Measurements from ENCODE around the gene S100A2. TPM values are rescaled to one million over a fixed set of nuclear protein-coding genes. Genes with fewer than 3 reads are reported as not detected.

The S100A2 gene
- total and polyA plus RNA-seq, 4 experiments from 2014 or later: 0.87 to 1.7 (median 1.0) TPM; not detected in 1

DNA sequence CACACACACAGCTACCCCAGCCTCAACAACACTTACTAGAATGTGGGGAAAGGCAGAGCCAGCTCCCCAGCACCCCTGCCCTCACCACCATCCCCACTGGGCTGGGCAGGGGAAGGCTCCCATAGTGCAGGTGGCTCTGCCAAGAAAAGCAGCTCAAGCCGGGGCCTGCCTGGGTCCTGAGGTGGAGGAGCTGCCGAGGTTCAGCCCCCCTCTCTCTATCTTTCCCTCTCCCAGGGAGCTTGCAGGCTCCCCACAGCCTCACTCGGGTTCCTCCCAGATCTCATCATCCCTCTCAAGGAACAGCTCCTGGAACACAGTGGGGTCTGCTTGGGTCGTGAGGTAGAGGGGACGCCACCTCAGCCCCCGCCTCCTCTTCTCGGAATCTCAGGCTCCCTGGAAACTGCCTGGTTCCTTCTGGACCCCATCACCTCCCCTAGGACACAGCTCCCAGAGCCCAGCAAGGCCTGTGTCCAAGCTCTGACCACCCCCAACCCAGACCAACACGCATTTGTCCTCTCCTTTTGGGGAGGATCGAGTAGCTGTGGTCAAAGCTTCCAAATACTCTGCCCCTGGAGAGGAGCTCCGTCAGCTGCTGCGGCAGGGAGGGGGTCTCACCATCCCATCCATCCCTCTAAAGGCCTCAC is 46.6 kb upstream of the S100A2 start:
- no peak for DNase-seq
- no peak overlapping the region for H3K4me3 ChIP-seq (ENCODE audit: low read length in 2 of 2)
- no peaks in the 10 kb centered on the region for H3K4me1 ChIP-seq (ENCODE audit: insufficient read depth, low read length)
- POLR2A ChIA-PET (ENCODE audit: partially characterized antibody): no interaction called here
- no peak overlapping the region for H3K4me3 Mint-ChIP-seq
- H3K36me3 ChIP-seq (ENCODE audit: insufficient read depth, low read length): no peaks in the 10 kb centered on the region
- H3K27ac ChIP-seq (ENCODE audit: low read depth, low read length): no peak overlapping the region
- H3K4me1 Mint-ChIP-seq: peaks cover 0 to 1% (median 0%) of the 10 kb centered on the region in 4 donors
- H3K9me3 ChIP-seq (ENCODE audit: control insufficient read depth in 1 of 2, low read length in 2 of 2): no peaks in the 10 kb centered on the region
- H3K27ac Mint-ChIP-seq: no peak overlapping the region
- no peaks in the 10 kb centered on the region for H3K36me3 Mint-ChIP-seq
- intact Hi-C loops (cut with micrococcal nuclease): no loop called here
- CTCF ChIA-PET (ENCODE audit: partially characterized antibody): interaction anchor here (1.2 to 1.9 kb wide), 2 partner anchors 101 to 117 kb away, joined by 4 to 5 read pairs; no protein-coding TSS in a partner anchor
- no peaks in the 10 kb centered on the region for H3K27me3 ChIP-seq (ENCODE audit: insufficient read depth, low read length)
- peaks cover 0 to 1% (median 0%) of the 10 kb centered on the region in 8 donors for H3K9me3 Mint-ChIP-seq
- H3K27me3 Mint-ChIP-seq: peaks cover 0 to 1% of the 10 kb centered on the region in 2 donors

DNA sequence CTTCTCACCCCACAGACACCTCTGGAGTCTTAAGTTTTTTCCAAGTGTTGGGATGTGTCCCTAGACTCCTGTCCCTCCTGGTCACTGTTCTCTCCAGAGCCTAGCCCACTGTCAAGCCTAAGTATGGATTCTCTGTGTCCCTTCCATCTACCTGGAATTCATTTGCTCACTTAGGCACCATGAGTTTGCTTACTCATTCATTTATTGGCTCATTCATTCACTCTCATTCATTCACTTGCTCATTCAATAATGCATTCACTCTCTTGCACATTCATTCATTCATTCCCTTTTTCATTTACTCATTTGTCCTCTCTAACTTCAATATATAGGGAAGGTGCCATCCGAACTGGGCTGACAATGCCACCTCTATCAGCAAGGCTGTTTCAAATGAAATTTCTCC is 45.7 kb upstream of the S100A2 start:
- Mint-ChIP-seq H3K9me3 (peaks cover 0 to 1% (median 0%) of the 10 kb centered on the region in 8 donors), H3K4me1 (peaks cover 0 to 1% (median 0%) of the 10 kb centered on the region in 4 donors), H3K27ac (peak overlapping the region in 1 of 7 donors; percentile 57), H3K36me3 (no peaks in the 10 kb centered on the region), H3K27me3 (peaks cover 0 to 1% of the 10 kb centered on the region in 2 donors), H3K4me3 (no peak overlapping the region)
- H3K36me3 ChIP-seq (ENCODE audit: insufficient read depth, low read length): no peaks in the 10 kb centered on the region
- intact Hi-C loops (cut with micrococcal nuclease): no loop called here
- CTCF ChIA-PET (ENCODE audit: partially characterized antibody): interaction anchor here (1.9 kb wide), 1 partner anchor 116 kb away, joined by 5 read pairs; no protein-coding TSS in a partner anchor
- no peaks in the 10 kb centered on the region for H3K9me3 ChIP-seq (ENCODE audit: control insufficient read depth in 1 of 2, low read length in 2 of 2)
- no peak for DNase-seq
- no peak overlapping the region for H3K4me3 ChIP-seq (ENCODE audit: low read length in 2 of 2)
- no peak overlapping the region for H3K27ac ChIP-seq (ENCODE audit: low read depth, low read length)
- no peaks in the 10 kb centered on the region for H3K27me3 ChIP-seq (ENCODE audit: insufficient read depth, low read length)
- POLR2A ChIA-PET (ENCODE audit: partially characterized antibody): no interaction called here
- no peaks in the 10 kb centered on the region for H3K4me1 ChIP-seq (ENCODE audit: insufficient read depth, low read length)

DNA sequence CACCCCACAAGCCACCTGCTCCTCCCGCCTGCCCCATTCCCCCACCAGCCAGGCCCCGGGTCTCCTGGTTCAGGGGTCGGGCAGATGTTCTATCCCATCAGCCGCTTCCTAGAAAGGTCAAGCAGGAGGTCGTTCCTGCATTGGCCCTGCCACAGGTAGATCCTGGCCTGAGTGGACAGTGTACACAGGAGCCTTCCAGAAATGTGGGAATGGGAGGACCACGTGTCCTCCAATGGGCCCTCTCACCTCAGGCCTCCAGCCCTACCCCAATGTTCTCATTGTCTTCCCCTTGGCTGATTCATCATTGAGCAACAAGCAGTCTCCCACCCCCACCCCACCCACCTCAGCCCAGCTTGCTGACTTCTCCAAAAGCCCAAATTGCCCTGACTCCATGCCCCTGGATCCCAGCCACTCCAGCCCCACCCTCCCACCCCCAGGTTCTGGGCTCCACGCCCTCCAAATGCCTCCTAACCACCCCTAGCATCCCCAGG is 45.2 kb upstream of the S100A2 start:
- no peaks in the 10 kb centered on the region for H3K27me3 ChIP-seq (ENCODE audit: insufficient read depth, low read length)
- intact Hi-C loops (cut with micrococcal nuclease): no loop called here
- peaks cover 0 to 1% (median 0%) of the 10 kb centered on the region in 4 donors for H3K4me1 Mint-ChIP-seq
- no peak for DNase-seq
- peaks cover 0 to 1% of the 10 kb centered on the region in 2 donors for H3K27me3 Mint-ChIP-seq
- H3K4me3 Mint-ChIP-seq: no peak overlapping the region
- H3K9me3 Mint-ChIP-seq: peaks cover 0 to 1% (median 0%) of the 10 kb centered on the region in 8 donors
- POLR2A ChIA-PET (ENCODE audit: partially characterized antibody): no interaction called here
- H3K27ac Mint-ChIP-seq: no peak overlapping the region
- H3K9me3 ChIP-seq (ENCODE audit: control insufficient read depth in 1 of 2, low read length in 2 of 2): no peaks in the 10 kb centered on the region
- H3K4me3 ChIP-seq (ENCODE audit: low read length in 2 of 2): no peak overlapping the region
- H3K27ac ChIP-seq (ENCODE audit: low read depth, low read length): no peak overlapping the region
- CTCF ChIA-PET (ENCODE audit: partially characterized antibody): no interaction called here
- no peaks in the 10 kb centered on the region for H3K36me3 ChIP-seq (ENCODE audit: insufficient read depth, low read length)
- H3K4me1 ChIP-seq (ENCODE audit: insufficient read depth, low read length): no peaks in the 10 kb centered on the region
- H3K36me3 Mint-ChIP-seq: no peaks in the 10 kb centered on the region

DNA sequence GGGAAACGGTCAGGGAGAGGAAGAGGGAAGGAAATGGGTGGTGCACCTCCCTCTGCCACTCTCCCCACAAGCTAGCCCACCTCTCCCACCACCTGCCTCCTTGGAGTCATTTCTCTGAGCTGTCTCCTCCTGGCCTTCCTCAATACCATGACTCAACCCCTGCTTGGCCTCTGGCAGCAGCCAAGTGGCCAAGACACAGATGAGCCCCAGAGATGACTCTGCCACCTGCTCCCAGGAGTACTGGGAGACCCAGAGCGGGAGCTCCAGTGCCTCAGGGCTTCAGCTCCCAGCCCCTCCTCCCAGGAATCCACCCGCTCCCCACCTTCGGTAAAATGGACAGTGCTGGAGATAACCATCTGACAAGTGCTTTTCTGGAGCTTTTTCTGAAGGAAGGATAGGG is 44.7 kb upstream of the S100A2 start:
- Histone ChIP-seq H3K27me3 (ENCODE audit: insufficient read depth, low read length) (no peaks in the 10 kb centered on the region), H3K9me3 (ENCODE audit: control insufficient read depth in 1 of 2, low read length in 2 of 2) (no peaks in the 10 kb centered on the region), H3K27ac (ENCODE audit: low read depth, low read length) (no peak overlapping the region), H3K36me3 (ENCODE audit: insufficient read depth, low read length) (no peaks in the 10 kb centered on the region), H3K4me1 (ENCODE audit: insufficient read depth, low read length) (no peaks in the 10 kb centered on the region), H3K4me3 (ENCODE audit: low read length in 2 of 2) (no peak overlapping the region)
- Mint-ChIP-seq H3K36me3 (no peaks in the 10 kb centered on the region), H3K27ac (no peak overlapping the region), H3K9me3 (peaks cover 0 to 1% (median 0%) of the 10 kb centered on the region in 8 donors), H3K4me1 (peaks cover 0 to 1% (median 0%) of the 10 kb centered on the region in 4 donors), H3K27me3 (peaks cover 0 to 1% of the 10 kb centered on the region in 2 donors), H3K4me3 (no peak overlapping the region)
- DNase-seq: no peak
- CTCF ChIA-PET (ENCODE audit: partially characterized antibody): no interaction called here
- intact Hi-C loops (cut with micrococcal nuclease): no loop called here
- POLR2A ChIA-PET (ENCODE audit: partially characterized antibody): no interaction called here

DNA sequence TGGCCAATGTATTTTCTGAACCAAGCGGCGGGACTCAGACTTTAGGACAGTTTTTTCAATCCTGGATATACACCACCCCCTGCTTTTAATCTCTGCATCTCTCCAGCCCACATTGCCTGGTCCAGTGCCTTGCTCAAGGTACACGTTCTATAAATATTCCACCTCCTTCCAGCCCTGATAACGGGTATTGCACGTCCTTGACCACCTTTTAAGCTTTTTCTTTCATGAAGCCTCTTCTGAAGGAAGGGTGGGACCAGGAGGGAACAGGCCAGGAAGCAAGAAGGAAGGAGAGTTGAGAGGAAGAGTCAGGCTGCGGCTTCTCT is 43.9 kb upstream of the S100A2 start:
- Mint-ChIP-seq H3K27ac (no peak overlapping the region), H3K27me3 (peaks cover 0 to 1% of the 10 kb centered on the region in 2 donors), H3K4me1 (peaks cover 0 to 1% (median 0%) of the 10 kb centered on the region in 4 donors), H3K4me3 (no peak overlapping the region), H3K9me3 (peaks cover 0 to 1% (median 0%) of the 10 kb centered on the region in 8 donors), H3K36me3 (no peaks in the 10 kb centered on the region)
- CTCF ChIA-PET (ENCODE audit: partially characterized antibody): interaction anchor here (1.2 kb wide), 1 partner anchor 8 kb away, joined by 3 read pairs; no protein-coding TSS in a partner anchor
- no peaks in the 10 kb centered on the region for H3K9me3 ChIP-seq (ENCODE audit: control insufficient read depth in 1 of 2, low read length in 2 of 2)
- POLR2A ChIA-PET (ENCODE audit: partially characterized antibody): no interaction called here
- no peaks in the 10 kb centered on the region for H3K36me3 ChIP-seq (ENCODE audit: insufficient read depth, low read length)
- intact Hi-C loops (cut with micrococcal nuclease): no loop called here
- H3K27ac ChIP-seq (ENCODE audit: low read depth, low read length): no peak overlapping the region
- no peaks in the 10 kb centered on the region for H3K4me1 ChIP-seq (ENCODE audit: insufficient read depth, low read length)
- no peak for DNase-seq
- H3K27me3 ChIP-seq (ENCODE audit: insufficient read depth, low read length): no peaks in the 10 kb centered on the region
- no peak overlapping the region for H3K4me3 ChIP-seq (ENCODE audit: low read length in 2 of 2)

DNA sequence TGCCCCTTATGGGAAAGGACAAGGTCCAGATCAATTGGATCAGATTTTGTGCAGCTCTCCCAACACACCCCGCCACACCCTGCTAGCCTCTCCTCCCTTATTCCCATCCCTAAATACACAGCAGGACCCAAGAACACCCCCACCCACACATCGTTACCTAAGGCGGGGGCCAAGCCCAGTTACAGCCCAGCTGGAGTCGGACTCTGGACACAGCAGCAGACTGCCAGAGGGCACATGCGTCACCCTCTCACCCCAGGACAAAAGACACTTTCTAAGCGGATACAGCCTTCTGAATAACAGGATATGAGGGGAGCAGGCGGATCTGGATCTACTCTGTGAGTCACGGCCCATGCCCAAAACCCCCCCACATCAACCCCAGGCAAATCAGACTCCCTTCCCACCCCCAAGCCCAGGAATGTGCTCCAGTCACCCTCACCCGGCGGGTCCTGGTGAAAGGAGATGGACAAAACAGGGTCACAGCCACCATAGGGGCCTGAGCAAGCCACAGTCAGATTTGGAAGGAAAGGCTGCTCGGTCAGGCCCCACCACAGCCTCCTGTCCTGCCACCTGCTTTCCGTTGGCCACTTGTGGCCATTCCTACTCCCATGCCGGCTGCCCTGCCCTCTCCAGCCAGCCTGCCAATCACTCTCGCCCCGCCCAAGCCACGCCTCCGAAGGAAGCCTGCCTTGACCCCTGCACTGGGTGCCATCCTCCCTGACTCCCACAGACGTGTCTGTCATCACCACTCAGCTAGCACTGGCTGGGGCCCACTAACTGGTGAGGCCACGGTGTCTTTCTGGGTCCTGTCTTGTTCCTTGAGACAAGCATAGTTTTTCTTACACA is 43.3 kb upstream of the S100A2 start:
- Mint-ChIP-seq H3K9me3 (peaks cover 0 to 1% (median 0%) of the 10 kb centered on the region in 8 donors), H3K27ac (peak overlapping the region in 2 of 7 donors; percentile 45 to 80), H3K4me3 (no peak overlapping the region), H3K4me1 (peaks cover 0 to 1% (median 0%) of the 10 kb centered on the region in 4 donors), H3K36me3 (no peaks in the 10 kb centered on the region), H3K27me3 (no peaks in the 10 kb centered on the region)
- intact Hi-C loops (cut with micrococcal nuclease): no loop called here
- H3K36me3 ChIP-seq (ENCODE audit: insufficient read depth, low read length): no peaks in the 10 kb centered on the region
- ChIA-PET CTCF (ENCODE audit: partially characterized antibody) (interaction anchor here (1.2 kb wide), 1 partner anchor 9 kb away, joined by 3 read pairs; no protein-coding TSS in a partner anchor), POLR2A (ENCODE audit: partially characterized antibody) (no interaction called here)
- DNase-seq: no peak
- no peaks in the 10 kb centered on the region for H3K9me3 ChIP-seq (ENCODE audit: control insufficient read depth in 1 of 2, low read length in 2 of 2)
- H3K27ac ChIP-seq (ENCODE audit: low read depth, low read length): no peak overlapping the region
- no peak overlapping the region for H3K4me3 ChIP-seq (ENCODE audit: low read length in 2 of 2)
- H3K27me3 ChIP-seq (ENCODE audit: insufficient read depth, low read length): no peaks in the 10 kb centered on the region
- H3K4me1 ChIP-seq (ENCODE audit: insufficient read depth, low read length): no peaks in the 10 kb centered on the region

DNA sequence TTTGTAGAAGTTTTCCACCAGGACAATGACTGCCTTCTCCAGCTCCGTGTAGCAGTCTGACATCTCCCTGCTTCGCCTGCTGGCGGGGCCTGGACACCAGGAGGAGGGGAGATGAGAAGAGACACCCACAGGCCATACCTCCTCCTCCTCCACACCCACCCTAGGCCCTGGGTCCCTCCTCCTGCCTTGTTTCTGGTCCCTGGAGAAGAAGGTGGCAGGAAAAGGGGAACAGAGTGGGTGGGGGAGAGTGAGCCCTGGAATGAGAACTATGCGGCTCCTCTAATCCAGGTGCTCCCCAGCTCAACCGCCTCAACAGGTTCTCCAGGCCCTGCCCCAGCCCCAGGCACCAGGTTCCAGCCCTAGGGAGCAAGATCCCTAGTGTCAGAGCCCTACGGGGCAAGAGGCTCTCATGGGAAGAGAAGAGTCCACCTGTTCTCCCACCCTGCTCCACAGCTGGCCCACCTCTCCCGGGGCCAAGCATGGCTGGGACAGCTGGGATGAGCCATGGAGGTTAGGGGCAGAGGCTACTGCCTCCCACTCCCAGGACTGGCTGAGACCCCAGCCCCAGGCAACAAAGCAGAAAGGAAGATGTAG is 42.5 kb upstream of the S100A2 start:
- Mint-ChIP-seq H3K27ac (no peak overlapping the region), H3K36me3 (no peaks in the 10 kb centered on the region), H3K4me3 (no peak overlapping the region), H3K9me3 (peaks cover 0 to 1% (median 0%) of the 10 kb centered on the region in 8 donors), H3K27me3 (no peaks in the 10 kb centered on the region), H3K4me1 (peaks cover 0 to 1% (median 0%) of the 10 kb centered on the region in 4 donors)
- POLR2A ChIA-PET (ENCODE audit: partially characterized antibody): no interaction called here
- H3K36me3 ChIP-seq (ENCODE audit: insufficient read depth, low read length): no peaks in the 10 kb centered on the region
- H3K27me3 ChIP-seq (ENCODE audit: insufficient read depth, low read length): no peaks in the 10 kb centered on the region
- H3K9me3 ChIP-seq (ENCODE audit: control insufficient read depth in 1 of 2, low read length in 2 of 2): no peaks in the 10 kb centered on the region
- no peak overlapping the region for H3K27ac ChIP-seq (ENCODE audit: low read depth, low read length)
- DNase-seq: no peak
- no peak overlapping the region for H3K4me3 ChIP-seq (ENCODE audit: low read length in 2 of 2)
- CTCF ChIA-PET (ENCODE audit: partially characterized antibody): no interaction called here
- intact Hi-C loops (cut with micrococcal nuclease): no loop called here
- no peaks in the 10 kb centered on the region for H3K4me1 ChIP-seq (ENCODE audit: insufficient read depth, low read length)
